GM20000 (cell line): Measurements from ENCODE around the gene TEX35.

Source experiments
- DNase-seq: peaks from one replicate; pipeline ENCODE4 v3.0.0; 2012; ENCODE audit warnings: low spot score
- CTCF ChIP-seq: IDR thresholded peaks from 2 replicates; pipeline ENCODE4 v1.5.1; 2012; ENCODE audit warnings: mild to moderate bottlenecking, control low read depth; ENCODE audit errors: extremely low read depth, missing control alignments

The TEX35 gene

GRCh38 chr1:178487070-178487615 lies 25.8 kb upstream of the TEX35 start:
- TF ChIP-seq CTCF = no peak
- no peak for DNase-seq

GRCh38 chr1:178488393-178488792 lies 24.5 kb upstream of the TEX35 start:
- no peak for DNase-seq

DNA sequence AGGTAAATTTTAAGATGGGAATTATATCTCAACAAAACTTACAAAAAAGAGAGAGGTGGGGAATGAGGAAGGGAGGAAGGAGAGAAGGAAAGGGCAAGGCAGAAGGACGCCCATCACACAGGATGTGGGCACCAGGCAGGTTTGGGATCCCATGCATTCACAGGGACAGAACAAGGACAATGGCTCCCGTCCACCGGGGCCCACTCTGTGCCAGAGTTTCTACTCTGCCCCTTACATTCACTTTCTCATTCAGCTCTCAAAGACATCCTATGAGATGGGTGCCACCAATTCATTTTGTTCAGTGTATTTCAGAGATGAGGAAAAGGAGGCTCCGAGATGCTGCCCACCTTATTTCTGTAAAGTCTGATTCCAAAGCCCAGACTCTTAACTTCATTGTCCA lies 23.5 kb upstream of the TEX35 start:
- no peak for TF ChIP-seq CTCF

More at GRCh38 chr1:178488393-178488792, 24.5 kb upstream of the TEX35 start:
- no peak for TF ChIP-seq CTCF

GRCh38 chr1:178490136-178490535 lies 22.8 kb upstream of the TEX35 start:
- TF ChIP-seq CTCF = no peak
- DNase-seq = no peak

More for the DNA sequence above, 23.5 kb upstream of the TEX35 start:
- DNase-seq = no peak

GRCh38 chr1:178490967-178491366 lies 21.9 kb upstream of the TEX35 start:
- no peak for DNase-seq
- TF ChIP-seq CTCF = no peak

GRCh38 chr1:178491721-178492120 lies 21.2 kb upstream of the TEX35 start:
- DNase-seq = no peak
- TF ChIP-seq CTCF = no peak

GRCh38 chr1:178492341-178492740 lies 20.6 kb upstream of the TEX35 start:
- no peak for TF ChIP-seq CTCF
- no peak for DNase-seq
